ENCODE results near the gene NOTUM. TPM values are rescaled to one million over a fixed set of nuclear protein-coding genes. Genes with fewer than 3 reads are reported as not detected.

NOTUM gene
- polyA plus RNA-seq, 3 donors, result not detected

DNA sequence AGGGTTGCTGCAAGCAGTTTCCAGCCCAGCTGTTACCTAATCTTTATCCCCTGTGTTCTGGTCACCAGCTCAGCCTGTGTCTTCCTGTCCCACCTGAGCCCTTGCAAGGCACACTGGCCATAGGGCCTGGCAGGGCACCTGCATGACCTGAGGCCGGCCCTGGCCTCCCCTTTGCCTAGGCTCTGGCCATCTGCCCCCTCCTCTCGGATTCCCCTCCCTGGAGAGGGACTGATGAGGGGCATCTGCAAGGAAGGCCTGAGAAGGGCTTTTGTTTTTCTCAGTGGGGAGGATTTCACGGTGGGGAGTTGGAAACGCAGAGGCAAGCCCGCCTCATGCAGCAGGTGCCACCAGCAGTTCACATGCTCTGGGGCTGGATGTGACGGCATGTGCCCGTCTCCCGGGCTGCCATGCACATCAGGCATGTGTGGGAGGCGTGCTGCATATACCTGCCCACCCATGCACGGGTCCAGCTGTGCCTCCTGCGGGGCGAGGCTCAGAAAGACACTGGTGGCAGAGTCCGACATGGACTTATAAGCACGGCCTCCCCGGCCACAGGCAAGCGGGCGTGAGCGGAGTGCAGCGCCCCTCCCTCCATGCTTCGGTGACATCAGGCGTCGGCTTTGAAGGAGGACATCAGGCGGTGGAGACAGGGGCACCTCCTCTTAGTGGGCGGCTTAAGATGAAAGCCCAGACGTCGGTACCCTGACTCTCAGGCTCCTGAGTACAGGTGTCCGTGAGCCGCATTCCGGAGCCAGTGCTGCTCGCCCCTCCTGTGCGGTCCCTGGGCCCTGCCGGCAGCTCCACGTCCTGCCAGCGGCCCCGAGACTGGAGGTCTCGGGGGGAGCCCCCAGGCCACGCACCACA, 33.0 kb upstream of the NOTUM start:
- no peak overlapping the region for H2AFZ ChIP-seq (ENCODE audit: insufficient read depth, low read depth, low read length, poor library complexity, severe bottlenecking)
- no peak overlapping the region for H3K4me2 ChIP-seq (replicated peaks; ENCODE audit: extremely low read depth, low read length, poor library complexity, severe bottlenecking)
- 99% methylated on average over 37 of the region's 37 CpGs for WGBS (ENCODE audit: insufficient coverage)
- H3K27me3 Mint-ChIP-seq (ENCODE audit: low read depth in 3 of 3), result no peaks in the 10 kb centered on the region
- DNase-seq, result no peak
- no peak overlapping the region for H3K9ac ChIP-seq (ENCODE audit: insufficient read depth, low read length, poor library complexity, severe bottlenecking)
- no peaks in the 10 kb centered on the region for H3K4me1 ChIP-seq (ENCODE audit: control insufficient read depth in 1 of 2, insufficient read depth in 2 of 2, low read length in 2 of 2)
- no peak overlapping the region for H3K27ac ChIP-seq (ENCODE audit: low read depth in 1 of 2, low read length in 2 of 2)
- H3K27me3 ChIP-seq (ENCODE audit: control insufficient read depth in 2 of 2, insufficient read depth in 2 of 2, low read length in 2 of 2), result no peaks in the 10 kb centered on the region
- H4K20me1 ChIP-seq (ENCODE audit: insufficient read depth, low read length), result peaks cover 9% of the 10 kb centered on the region
- H3K36me3 ChIP-seq (replicated peaks in 1 of 2; ENCODE audit: control insufficient read depth in 1 of 2, insufficient read depth in 2 of 2, low read length in 2 of 2), result peaks cover 20 to 39% of the 10 kb centered on the region in 2 donors
- peak overlapping the region in 1 of 7 donors; percentile 3 for H3K27ac Mint-ChIP-seq
- peaks cover 0 to 2% (median 0%) of the 10 kb centered on the region in 7 donors for H3K9me3 Mint-ChIP-seq
- H3K79me2 ChIP-seq (ENCODE audit: insufficient read depth, low read length), result no peaks in the 10 kb centered on the region
- TF ChIP-seq, protein P1, sequence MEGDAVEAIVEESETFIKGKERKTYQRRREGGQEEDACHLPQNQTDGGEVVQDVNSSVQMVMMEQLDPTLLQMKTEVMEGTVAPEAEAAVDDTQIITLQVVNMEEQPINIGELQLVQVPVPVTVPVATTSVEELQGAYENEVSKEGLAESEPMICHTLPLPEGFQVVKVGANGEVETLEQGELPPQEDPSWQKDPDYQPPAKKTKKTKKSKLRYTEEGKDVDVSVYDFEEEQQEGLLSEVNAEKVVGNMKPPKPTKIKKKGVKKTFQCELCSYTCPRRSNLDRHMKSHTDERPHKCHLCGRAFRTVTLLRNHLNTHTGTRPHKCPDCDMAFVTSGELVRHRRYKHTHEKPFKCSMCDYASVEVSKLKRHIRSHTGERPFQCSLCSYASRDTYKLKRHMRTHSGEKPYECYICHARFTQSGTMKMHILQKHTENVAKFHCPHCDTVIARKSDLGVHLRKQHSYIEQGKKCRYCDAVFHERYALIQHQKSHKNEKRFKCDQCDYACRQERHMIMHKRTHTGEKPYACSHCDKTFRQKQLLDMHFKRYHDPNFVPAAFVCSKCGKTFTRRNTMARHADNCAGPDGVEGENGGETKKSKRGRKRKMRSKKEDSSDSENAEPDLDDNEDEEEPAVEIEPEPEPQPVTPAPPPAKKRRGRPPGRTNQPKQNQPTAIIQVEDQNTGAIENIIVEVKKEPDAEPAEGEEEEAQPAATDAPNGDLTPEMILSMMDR (IDR thresholded peaks at IDR 0.05), result no peak
- H3K4me1 Mint-ChIP-seq, result no peaks in the 10 kb centered on the region
- no peak overlapping the region for H3K4me3 Mint-ChIP-seq
- H3K36me3 Mint-ChIP-seq, result peaks cover 29 to 54% of the 10 kb centered on the region in 2 donors
- intact Hi-C loops (cut with micrococcal nuclease), result no loop called here
- no peaks in the 10 kb centered on the region for H3K9me3 ChIP-seq (replicated peaks in 1 of 2; ENCODE audit: control insufficient read depth in 1 of 2, insufficient read depth in 1 of 2, low read length in 2 of 2)
- H3K4me3 ChIP-seq (replicated peaks in 1 of 3; ENCODE audit: low read depth in 2 of 3, low read length in 3 of 3), result no peak overlapping the region

GRCh38 chr17:81992306-81993102, 31.5 kb upstream of the NOTUM start:
- Histone ChIP-seq H3K27me3 (ENCODE audit: control insufficient read depth in 2 of 2, insufficient read depth in 2 of 2, low read length in 2 of 2) (no peaks in the 10 kb centered on the region), H2AFZ (ENCODE audit: insufficient read depth, low read depth, low read length, poor library complexity, severe bottlenecking) (no peak overlapping the region), H3K4me1 (ENCODE audit: control insufficient read depth in 1 of 2, insufficient read depth in 2 of 2, low read length in 2 of 2) (no peaks in the 10 kb centered on the region), H3K27ac (ENCODE audit: low read depth in 1 of 2, low read length in 2 of 2) (no peak overlapping the region), H3K4me3 (replicated peaks in 1 of 3; ENCODE audit: low read depth in 2 of 3, low read length in 3 of 3) (no peak overlapping the region), H3K9ac (ENCODE audit: insufficient read depth, low read length, poor library complexity, severe bottlenecking) (no peak overlapping the region), H3K9me3 (replicated peaks in 1 of 2; ENCODE audit: control insufficient read depth in 1 of 2, insufficient read depth in 1 of 2, low read length in 2 of 2) (no peaks in the 10 kb centered on the region), H3K4me2 (replicated peaks; ENCODE audit: extremely low read depth, low read length, poor library complexity, severe bottlenecking) (no peak overlapping the region), H4K20me1 (ENCODE audit: insufficient read depth, low read length) (peaks cover 14% of the 10 kb centered on the region), H3K79me2 (ENCODE audit: insufficient read depth, low read length) (no peaks in the 10 kb centered on the region), H3K36me3 (replicated peaks in 1 of 2; ENCODE audit: control insufficient read depth in 1 of 2, insufficient read depth in 2 of 2, low read length in 2 of 2) (peaks cover 24 to 39% of the 10 kb centered on the region in 2 donors)
- Mint-ChIP-seq H3K9me3 (peaks cover 0 to 2% (median 0%) of the 10 kb centered on the region in 7 donors), H3K36me3 (peaks cover 39 to 59% of the 10 kb centered on the region in 2 donors), H3K4me3 (no peak overlapping the region), H3K27ac (no peak overlapping the region), H3K4me1 (no peaks in the 10 kb centered on the region), H3K27me3 (ENCODE audit: low read depth in 3 of 3) (peaks cover 0 to 1% (median 0%) of the 10 kb centered on the region in 3 donors)
- 98% methylated on average over 26 of the region's 31 CpGs for WGBS (ENCODE audit: insufficient coverage)
- intact Hi-C loops (cut with micrococcal nuclease), result no loop called here
- TF ChIP-seq, protein P1 (IDR thresholded peaks at IDR 0.05), result no peak
- no peak for DNase-seq

All from CD14-positive monocyte (primary cell).